Activated T-cell treated with anti-CD3 and anti-CD28 coated beads for 48 hours (primary cell): Measurements from ENCODE around the gene KAT6B.

ENCODE experiments used
- DNase-seq: peaks from one replicate; pipeline ENCODE4 v3.0.0-alpha.2; 2020; ENCODE audit warnings: low read depth

The KAT6B gene

GRCh38 chr10:74987339-74988053 is 161.1 kb downstream of the KAT6B start:
- no peak for DNase-seq

- no peak for DNase-seq
Observed at GRCh38 chr10:74988054-74988775, 161.8 kb downstream of the KAT6B start.

- no peak for DNase-seq
Observed at GRCh38 chr10:74988832-74989561, 162.6 kb downstream of the KAT6B start.

GRCh38 chr10:74991435-74991834 is 165.0 kb downstream of the KAT6B start:
- no peak for DNase-seq

- DNase-seq = no peak
Observed at GRCh38 chr10:74992068-74992467, 165.7 kb downstream of the KAT6B start.

GRCh38 chr10:74993649-74994048 is 167.2 kb downstream of the KAT6B start:
- no peak for DNase-seq

GRCh38 chr10:74994854-74995253 is 168.5 kb downstream of the KAT6B start:
- no peak for DNase-seq

- DNase-seq = no peak
Observed at GRCh38 chr10:74995806-74996205, 169.4 kb downstream of the KAT6B start.

- DNase-seq = no peak
Observed at GRCh38 chr10:74997163-74997562, 170.8 kb downstream of the KAT6B start.

- no peak for DNase-seq
Observed at GRCh38 chr10:75000748-75001321, 174.4 kb downstream of the KAT6B start.

GRCh38 chr10:75001715-75002350 is 175.4 kb downstream of the KAT6B start:
- DNase-seq = no peak

GRCh38 chr10:75002351-75002725 is 175.9 kb downstream of the KAT6B start:
- DNase-seq = no peak

- no peak for DNase-seq
Observed at GRCh38 chr10:75002967-75003594, 176.7 kb downstream of the KAT6B start.

GRCh38 chr10:75003891-75004290 is 177.5 kb downstream of the KAT6B start:
- no peak for DNase-seq

- DNase-seq = no peak
Observed at GRCh38 chr10:75007646-75008045, 181.2 kb downstream of the KAT6B start.

GRCh38 chr10:75008952-75009351 is 182.6 kb downstream of the KAT6B start:
- no peak for DNase-seq

- no peak for DNase-seq
Observed at GRCh38 chr10:75009426-75009825, 183.0 kb downstream of the KAT6B start.

GRCh38 chr10:75010373-75010772 is 184.0 kb downstream of the KAT6B start:
- no peak for DNase-seq

GRCh38 chr10:75011221-75011620 is 184.8 kb downstream of the KAT6B start:
- no peak for DNase-seq

- DNase-seq = no peak
Observed at GRCh38 chr10:75012471-75012870, 186.1 kb downstream of the KAT6B start.

GRCh38 chr10:75013007-75013406 is 186.6 kb downstream of the KAT6B start:
- DNase-seq = no peak

GRCh38 chr10:75013522-75013921 is 187.1 kb downstream of the KAT6B start:
- DNase-seq = no peak
